Breast epithelium (tissue), 4 donors: ENCODE data around the gene CRHBP. TPM values are rescaled to one million over a fixed set of nuclear protein-coding genes. Genes with fewer than 3 reads are reported as not detected.
"Not testable (repeated sequence)": the region's sequence is repeated elsewhere in the genome, so short reads cannot be mapped to it uniquely, and the experiment has no call there.

Experiments
- DNase-seq, 2 donors: peaks; one replicate each; pipeline ENCODE4 v3.0.0-alpha.2; 2019; ENCODE audit warnings: low spot score in 2 of 2
- H3K27ac ChIP-seq, 2 donors: fragments of 200-600 bp; sonication (generic) in 1 of 2; one replicate each; pipeline ENCODE4 v1.5.1; 2016 to 2019; ENCODE audit warnings: mild to moderate bottlenecking in 1 of 2
- H3K27me3 ChIP-seq, 2 donors: fragments of 200-600 bp; sonication (generic) in 1 of 2; one replicate each; pipeline versions ENCODE4 v1.5.1 to v1.6.0; 2017 to 2019; ENCODE audit warnings: control low read depth in 1 of 2, mild to moderate bottlenecking in 1 of 2
- H3K36me3 ChIP-seq: fragments of 200-600 bp; one replicate; pipeline ENCODE4 v1.5.1; 2019
- H3K4me1 ChIP-seq, 2 donors: fragments of 200-600 bp; sonication (generic); one replicate each; pipeline ENCODE4 v1.5.1; 2016 to 2019; ENCODE audit warnings: control low read depth in 1 of 2
- H3K4me3 ChIP-seq, 3 donors: fragments of 200-600 bp; sonication (generic); 1 replicate in 2 of 3; 2 replicates in 1 of 3; pipeline ENCODE4 v1.5.1; 2016 to 2019; ENCODE audit warnings: mild to moderate bottlenecking in 3 of 3, moderate library complexity in 2 of 3
- H3K9me3 ChIP-seq, 2 donors: fragments of 200-600 bp; sonication (generic) in 1 of 2; one replicate each; pipeline ENCODE4 v1.5.1; 2016 to 2019; ENCODE audit warnings: control low read depth in 1 of 2
- POLR2A ChIP-seq: fragments of 450-650 bp; IDR thresholded peaks from one replicate; pipeline ENCODE4 v1.6.1; 2016; ENCODE audit warnings: antibody characterized with exemption, mild to moderate bottlenecking, moderate library complexity
- POLR2AphosphoS5 ChIP-seq, 3 donors: sonication (generic); formaldehyde crosslinking; IDR thresholded peaks; one replicate each; pipeline ENCODE4 v1.6.1; 2017; ENCODE audit warnings: antibody characterized with exemption in 3 of 3
- intact Hi-C: fragments of 100-400 bp; cut with DNase I; formaldehyde crosslinking; loops from one replicate; pipeline ENCODE4 v1.15.1; 2023; ENCODE audit warnings: low total_unique reads
- total RNA-seq, 3 donors: library from RNA; depleted of rRNA; stranded (reverse); fragments of >200 nt; gene quantifications; one replicate each; pipeline ENCODE4 v1.1.0, GENCODE V29; 2016
- TF ChIP-seq, protein P1 (sequence below), 3 donors: fragments of 450-650 bp; IDR thresholded peaks; one replicate each; pipeline ENCODE4 v1.5.1; 2016 to 2017; ENCODE audit warnings: antibody characterized with exemption in 3 of 3, mild to moderate bottlenecking in 3 of 3, moderate library complexity in 3 of 3

CRHBP gene
- total RNA-seq, 3 donors from 2014 or later, result 0.73 to 5.1 (median 2.3) TPM

- Histone ChIP-seq H3K36me3 (no peaks in the 10 kb centered on the region), H3K9me3 (no peaks in the 10 kb centered on the region), H3K27ac (no peak overlapping the region), H3K4me1 (no peaks in the 10 kb centered on the region), H3K4me3 (no peak overlapping the region), H3K27me3 (no peaks in the 10 kb centered on the region)
- DNase-seq, result no peak
- intact Hi-C loops, result no loop called here
- TF ChIP-seq POLR2AphosphoS5 (IDR thresholded peaks at IDR 0.05), result no peak
- no peak for TF ChIP-seq POLR2A
- TF ChIP-seq, protein P1, sequence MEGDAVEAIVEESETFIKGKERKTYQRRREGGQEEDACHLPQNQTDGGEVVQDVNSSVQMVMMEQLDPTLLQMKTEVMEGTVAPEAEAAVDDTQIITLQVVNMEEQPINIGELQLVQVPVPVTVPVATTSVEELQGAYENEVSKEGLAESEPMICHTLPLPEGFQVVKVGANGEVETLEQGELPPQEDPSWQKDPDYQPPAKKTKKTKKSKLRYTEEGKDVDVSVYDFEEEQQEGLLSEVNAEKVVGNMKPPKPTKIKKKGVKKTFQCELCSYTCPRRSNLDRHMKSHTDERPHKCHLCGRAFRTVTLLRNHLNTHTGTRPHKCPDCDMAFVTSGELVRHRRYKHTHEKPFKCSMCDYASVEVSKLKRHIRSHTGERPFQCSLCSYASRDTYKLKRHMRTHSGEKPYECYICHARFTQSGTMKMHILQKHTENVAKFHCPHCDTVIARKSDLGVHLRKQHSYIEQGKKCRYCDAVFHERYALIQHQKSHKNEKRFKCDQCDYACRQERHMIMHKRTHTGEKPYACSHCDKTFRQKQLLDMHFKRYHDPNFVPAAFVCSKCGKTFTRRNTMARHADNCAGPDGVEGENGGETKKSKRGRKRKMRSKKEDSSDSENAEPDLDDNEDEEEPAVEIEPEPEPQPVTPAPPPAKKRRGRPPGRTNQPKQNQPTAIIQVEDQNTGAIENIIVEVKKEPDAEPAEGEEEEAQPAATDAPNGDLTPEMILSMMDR (IDR thresholded peaks at IDR 0.05), result no peak
Observed at GRCh38 chr5:76941442-76941841, 11.4 kb upstream of the CRHBP start.

DNA sequence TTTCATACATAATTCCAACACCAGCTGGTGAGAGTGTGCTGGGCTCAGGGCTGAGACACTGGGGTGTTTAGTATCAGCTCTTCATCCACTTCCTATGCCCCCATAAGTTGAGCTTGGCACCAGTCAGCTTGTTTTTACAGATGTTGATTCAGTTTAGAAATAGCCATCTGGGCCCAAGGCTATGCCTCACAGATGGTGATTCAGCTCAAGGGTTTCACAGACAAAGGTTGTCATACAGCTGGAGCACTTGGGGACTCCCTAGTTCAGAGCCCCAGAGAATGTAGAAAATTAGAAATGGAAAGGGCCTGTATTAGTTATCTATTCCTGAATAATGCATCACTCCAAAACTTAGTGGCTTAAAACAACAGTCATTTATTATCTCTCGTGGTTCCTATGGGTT, 10.3 kb upstream of the CRHBP start:
- Histone ChIP-seq H3K36me3 (no peaks in the 10 kb centered on the region), H3K4me1 (no peaks in the 10 kb centered on the region), H3K4me3 (no peak overlapping the region), H3K27ac (no peak overlapping the region), H3K9me3 (no peaks in the 10 kb centered on the region), H3K27me3 (no peaks in the 10 kb centered on the region)
- intact Hi-C loops, result no loop called here
- no peak for DNase-seq
- TF ChIP-seq POLR2AphosphoS5 (IDR thresholded peaks at IDR 0.05) (no peak), POLR2A (no peak)
- TF ChIP-seq, protein P1 (IDR thresholded peaks at IDR 0.05), result no peak

- Histone ChIP-seq H3K4me1 (no peaks in the 10 kb centered on the region), H3K27ac (no peak overlapping the region), H3K9me3 (no peaks in the 10 kb centered on the region), H3K36me3 (no peaks in the 10 kb centered on the region), H3K27me3 (no peaks in the 10 kb centered on the region), H3K4me3 (no peak overlapping the region)
- no peak for DNase-seq
- TF ChIP-seq, protein P1 (IDR thresholded peaks at IDR 0.05), result no peak
- no peak for TF ChIP-seq POLR2AphosphoS5 (IDR thresholded peaks at IDR 0.05)
- TF ChIP-seq POLR2A, result no peak
- intact Hi-C loops, result no loop called here
Observed at GRCh38 chr5:76943006-76943405, 9.8 kb upstream of the CRHBP start.

DNA sequence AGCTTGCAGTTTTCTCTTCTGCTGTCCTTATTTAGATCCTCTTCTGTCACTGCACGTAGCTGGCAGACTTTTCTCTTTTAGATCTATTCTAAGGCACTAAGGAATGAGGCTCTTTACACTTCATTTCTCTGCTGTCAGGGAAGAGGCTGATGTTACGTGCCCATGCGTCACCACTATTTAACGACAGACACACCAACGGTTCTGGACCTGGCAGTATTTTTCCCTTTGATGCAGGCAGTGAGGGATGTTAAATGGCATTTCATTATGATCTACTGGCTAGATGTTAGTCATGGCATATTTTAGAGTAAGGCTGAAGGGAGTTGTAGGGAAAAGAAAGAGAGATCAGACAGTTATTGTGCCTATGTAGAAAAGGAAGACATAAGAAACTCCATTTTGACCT, 8.2 kb upstream of the CRHBP start:
- no peaks in the 10 kb centered on the region for H3K27me3 ChIP-seq
- TF ChIP-seq POLR2AphosphoS5 (IDR thresholded peaks at IDR 0.05) (no peak), POLR2A (no peak)
- TF ChIP-seq, protein P1 (IDR thresholded peaks at IDR 0.05), result no peak
- no peak overlapping the region for H3K4me3 ChIP-seq
- H3K9me3 ChIP-seq, result no peaks in the 10 kb centered on the region
- H3K36me3 ChIP-seq, result no peaks in the 10 kb centered on the region
- no peak overlapping the region for H3K27ac ChIP-seq
- intact Hi-C loops, result no loop called here
- no peaks in the 10 kb centered on the region for H3K4me1 ChIP-seq
- DNase-seq, result no peak

DNA sequence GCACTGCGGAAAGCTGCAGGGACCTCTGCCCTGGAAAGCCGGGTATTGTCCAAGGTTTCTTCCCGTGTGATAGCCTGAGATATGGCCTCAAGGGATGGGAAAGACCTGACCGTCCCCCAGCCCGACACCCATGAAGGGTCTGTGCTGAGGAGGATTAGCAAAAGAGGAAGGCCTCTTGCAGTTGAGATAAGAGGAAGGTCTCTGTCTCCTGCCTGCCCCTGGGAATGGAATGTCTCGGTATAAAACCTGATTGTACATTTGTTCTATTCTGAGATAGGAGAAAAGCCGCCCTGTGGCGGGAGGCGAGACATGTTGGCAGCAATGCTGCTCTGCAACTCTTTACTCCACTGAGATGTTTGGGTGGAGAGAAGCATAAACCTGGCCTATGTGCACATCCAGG, 7.6 kb upstream of the CRHBP start:
- H3K27ac ChIP-seq, H3K9me3 ChIP-seq, H3K4me3 ChIP-seq, H3K36me3 ChIP-seq, intact Hi-C loops, DNase-seq, H3K27me3 ChIP-seq, H3K4me1 ChIP-seq: not testable (repeated sequence)

GRCh38 chr5:76946090-76946489, 6.8 kb upstream of the CRHBP start:
- no peaks in the 10 kb centered on the region for H3K4me1 ChIP-seq
- no peak overlapping the region for H3K27ac ChIP-seq
- TF ChIP-seq, protein P1 (IDR thresholded peaks at IDR 0.05), result no peak
- TF ChIP-seq POLR2AphosphoS5 (IDR thresholded peaks at IDR 0.05), result no peak
- TF ChIP-seq POLR2A, result no peak
- H3K4me3 ChIP-seq, result no peak overlapping the region
- DNase-seq, result no peak
- H3K36me3 ChIP-seq, result no peaks in the 10 kb centered on the region
- no peaks in the 10 kb centered on the region for H3K9me3 ChIP-seq
- intact Hi-C loops, result no loop called here
- no peaks in the 10 kb centered on the region for H3K27me3 ChIP-seq
